SK-N-MC (cell line): ENCODE measurements around the gene OPA1.

Source experiments
- EZH2 ChIP-seq: fragments of 200-600 bp; sonication (generic); IDR thresholded peaks from one replicate; pipeline ENCODE4 v1.6.1; 2017; ENCODE audit warnings: antibody characterized with exemption
- POLR2AphosphoS5 ChIP-seq: IDR thresholded peaks from 2 replicates; pipeline ENCODE4 v1.6.1; 2012; ENCODE audit warnings: mild to moderate bottlenecking, low read depth, low read length, borderline replicate concordance

- no peak for TF ChIP-seq EZH2
- no peak for TF ChIP-seq POLR2AphosphoS5
These were observed 27.6 kb downstream of the OPA1 start for GRCh38 chr3:193620650-193621049.
